GM18517 (cell line): Measurements from ENCODE around the gene ATP5PB.
A peak's percentile ranks its signal among the peaks of the same experiment; 100 is the strongest.

ENCODE experiments used
- ATAC-seq: cut with Tn5 transposase; IDR thresholded peaks from one replicate; pipeline ENCODE4 v1.9.1; 2021; ENCODE audit warnings: mild to moderate bottlenecking, moderate library complexity; ENCODE audit not compliant: unreplicated experiment

Gene ATP5PB

GRCh38 chr1:111474521-111474920, 25.3 kb downstream of the ATP5PB start:
- ATAC-seq: no peak

GRCh38 chr1:111475701-111476100, 26.4 kb downstream of the ATP5PB start:
- no peak for ATAC-seq

DNA sequence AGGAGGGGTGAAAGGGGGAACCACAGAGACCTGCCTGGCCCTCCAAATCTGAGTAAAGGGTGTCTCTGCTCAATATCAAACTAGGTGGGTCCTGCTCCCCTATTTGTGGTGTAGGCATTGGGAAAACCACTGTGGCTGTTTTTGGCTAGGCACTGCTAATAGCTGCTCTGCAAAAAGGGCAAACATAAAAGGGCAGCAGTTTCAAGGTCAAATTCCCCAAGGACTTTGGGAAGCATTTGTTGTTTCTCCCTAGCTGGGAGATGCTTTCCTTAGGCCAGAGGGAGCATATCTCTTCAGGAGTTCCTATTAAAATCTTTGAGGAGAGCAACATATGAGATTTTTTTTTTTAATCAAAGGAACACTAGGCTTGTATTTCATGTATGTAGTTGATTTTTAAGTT, 26.9 kb downstream of the ATP5PB start:
- no peak for ATAC-seq

DNA sequence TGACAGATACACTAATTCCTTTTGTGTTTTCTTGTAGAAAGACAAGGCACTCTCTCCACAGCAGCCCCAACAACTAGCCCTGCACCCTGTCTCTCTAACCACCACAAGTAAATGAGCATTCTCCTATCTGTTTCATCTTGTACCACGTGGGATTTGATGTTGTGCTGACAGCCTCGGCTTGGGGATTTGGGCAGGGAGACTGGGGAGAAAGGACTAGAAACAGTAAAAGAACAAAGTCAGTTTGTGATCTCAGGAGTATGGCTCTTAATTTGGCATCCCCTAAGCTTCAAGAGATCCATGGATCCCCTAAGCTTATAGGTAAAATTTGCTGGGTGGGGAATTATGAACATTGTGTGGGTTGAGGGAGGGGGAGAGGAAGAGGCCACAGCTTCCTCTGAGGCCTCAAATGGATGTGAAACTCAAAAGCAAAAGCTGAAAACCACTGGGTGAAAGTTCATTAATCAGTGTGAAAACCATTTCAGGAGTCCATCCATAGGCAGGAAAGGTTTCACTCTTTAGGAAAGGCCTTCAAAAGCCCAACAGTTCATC, 27.6 kb downstream of the ATP5PB start:
- peak; percentile 83 for ATAC-seq

GRCh38 chr1:111480674-111481073, 31.4 kb downstream of the ATP5PB start:
- no peak for ATAC-seq

GRCh38 chr1:111481387-111482221, 32.3 kb downstream of the ATP5PB start:
- ATAC-seq: no peak

DNA sequence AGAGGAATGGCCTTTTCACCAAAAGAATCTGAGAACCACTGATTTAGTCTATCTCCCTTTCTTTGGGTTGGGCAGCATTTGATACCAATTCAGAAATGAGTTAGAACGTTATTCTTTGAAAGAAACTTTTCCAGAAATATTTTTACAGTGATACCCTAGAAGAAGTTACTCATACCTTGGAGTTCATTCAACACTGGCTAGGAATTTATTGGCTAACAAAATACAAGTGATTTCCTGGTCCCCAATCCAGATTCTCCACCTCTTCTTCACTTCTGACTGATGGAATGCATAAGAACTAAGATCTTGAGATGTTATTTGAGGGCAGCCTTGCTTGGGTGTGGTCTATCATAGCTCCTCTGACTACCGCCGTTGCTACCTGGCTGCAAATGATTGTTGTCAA, 33.9 kb downstream of the ATP5PB start:
- ATAC-seq: no peak

- ATAC-seq: no peak
Measured at GRCh38 chr1:111483876-111484275, 34.6 kb downstream of the ATP5PB start.

DNA sequence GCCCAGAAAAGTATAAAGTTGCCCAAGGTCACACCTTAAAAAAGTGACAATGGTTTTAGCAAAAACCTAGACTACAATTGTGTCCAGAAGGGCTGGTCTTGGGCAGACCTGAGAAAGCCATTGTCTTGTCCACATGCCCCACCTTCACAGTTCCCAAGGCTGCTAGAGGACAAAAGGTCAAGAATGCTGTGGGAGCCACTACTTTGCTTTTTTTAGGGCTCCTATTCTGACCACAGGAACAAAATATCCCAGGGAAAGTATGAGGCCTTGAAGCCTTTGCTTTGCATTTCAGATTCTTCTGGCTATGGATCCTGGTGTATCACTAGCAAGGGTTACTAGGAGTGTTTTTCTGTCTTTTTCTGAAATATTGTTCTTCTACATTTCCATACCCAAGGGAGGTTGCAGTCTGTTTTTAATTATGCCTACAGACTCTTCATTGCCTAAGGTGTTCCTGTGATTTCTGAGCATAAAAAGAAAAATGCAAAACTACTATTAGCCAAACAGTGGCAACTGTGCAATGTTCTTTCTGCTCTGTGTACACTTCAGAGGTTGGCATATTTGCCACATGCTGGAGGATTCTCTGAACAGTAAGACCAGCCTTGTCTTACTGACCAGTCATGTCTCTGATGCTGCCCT, 35.2 kb downstream of the ATP5PB start:
- no peak for ATAC-seq

- no peak for ATAC-seq
Measured at GRCh38 chr1:111486431-111486830, 37.2 kb downstream of the ATP5PB start.

DNA sequence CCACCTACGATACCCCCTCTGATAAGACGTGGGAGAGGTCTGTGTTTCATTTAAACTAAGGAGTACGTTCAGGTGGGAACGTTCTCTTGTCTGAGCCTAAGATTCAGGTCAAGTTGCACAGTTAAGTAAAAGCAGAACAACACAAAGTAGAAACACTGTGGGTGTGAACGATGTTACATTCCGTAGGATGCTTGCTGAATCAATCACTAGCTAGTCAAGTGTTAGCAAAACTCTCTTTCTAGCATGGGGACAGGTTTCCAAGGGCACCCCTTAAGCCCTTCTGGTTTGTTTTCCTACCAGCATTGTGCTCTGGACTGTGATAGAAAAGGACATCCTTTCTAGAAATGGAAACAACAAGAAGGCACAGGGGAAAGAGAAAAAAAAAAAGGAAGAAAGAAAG, 37.9 kb downstream of the ATP5PB start:
- no peak for ATAC-seq

DNA sequence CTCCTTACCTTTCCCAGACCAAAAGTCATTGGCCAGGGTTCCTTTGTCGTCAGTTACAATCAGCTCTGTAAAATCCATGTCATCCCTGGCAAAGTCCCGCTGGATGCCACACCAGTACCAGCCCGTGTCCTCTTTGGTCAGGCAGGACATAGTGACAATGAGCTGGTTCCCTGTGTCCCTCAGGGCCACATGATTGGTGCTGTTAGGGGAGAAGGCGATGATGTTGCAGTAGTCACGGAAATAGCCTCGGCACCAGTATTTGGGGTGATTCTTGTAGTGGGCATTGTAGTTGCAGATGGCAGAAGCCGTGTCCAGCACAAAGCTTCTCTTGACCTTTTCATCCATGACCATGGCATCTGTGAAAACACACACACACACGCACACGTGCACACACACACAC, 39.4 kb downstream of the ATP5PB start:
- no peak for ATAC-seq

GRCh38 chr1:111489604-111490003, 40.3 kb downstream of the ATP5PB start:
- ATAC-seq: no peak

DNA sequence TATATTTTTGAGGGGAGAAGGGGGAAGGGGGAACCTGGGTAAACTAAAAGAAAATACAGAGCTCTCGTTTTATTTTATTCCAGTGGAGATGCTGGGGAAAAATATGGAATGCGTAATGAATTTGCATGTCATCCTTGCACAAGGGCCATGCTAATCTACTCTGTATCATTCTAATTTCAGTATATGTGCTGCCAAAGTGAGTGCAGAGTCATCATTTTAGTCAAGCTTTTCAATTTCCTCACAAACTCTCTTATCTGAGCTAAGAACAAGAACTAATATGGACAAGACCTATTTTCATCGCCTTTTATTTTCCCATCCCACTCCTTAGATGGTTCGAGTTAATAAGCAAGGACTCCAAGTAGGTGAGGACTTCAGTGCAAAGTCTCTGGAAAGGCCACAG, 41.0 kb downstream of the ATP5PB start:
- no peak for ATAC-seq

DNA sequence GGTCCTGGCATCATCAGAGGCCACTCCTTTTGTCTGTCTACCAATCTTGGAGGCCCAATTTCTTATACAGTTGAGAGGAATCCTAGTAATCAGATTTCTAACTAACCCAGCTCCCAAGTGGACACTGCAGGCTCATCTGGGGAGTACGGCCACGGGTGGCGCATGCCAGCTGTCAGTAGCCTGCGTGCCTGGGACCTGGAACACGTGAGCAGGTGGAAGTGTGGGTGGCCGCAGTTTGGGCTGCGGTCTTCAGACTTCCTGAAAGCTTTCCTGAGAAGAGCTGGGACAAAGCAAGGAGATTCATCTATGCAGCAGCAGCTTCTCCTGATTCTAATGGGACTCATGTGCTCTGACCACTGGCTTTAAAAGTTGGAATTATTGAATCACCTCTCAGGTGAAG, 41.8 kb downstream of the ATP5PB start:
- no peak for ATAC-seq

- no peak for ATAC-seq
Measured at GRCh38 chr1:111496398-111496797, 47.1 kb downstream of the ATP5PB start.

- ATAC-seq: no peak
Measured at GRCh38 chr1:111497592-111497991, 48.3 kb downstream of the ATP5PB start.

GRCh38 chr1:111499026-111499785, 49.9 kb downstream of the ATP5PB start:
- ATAC-seq: no peak

DNA sequence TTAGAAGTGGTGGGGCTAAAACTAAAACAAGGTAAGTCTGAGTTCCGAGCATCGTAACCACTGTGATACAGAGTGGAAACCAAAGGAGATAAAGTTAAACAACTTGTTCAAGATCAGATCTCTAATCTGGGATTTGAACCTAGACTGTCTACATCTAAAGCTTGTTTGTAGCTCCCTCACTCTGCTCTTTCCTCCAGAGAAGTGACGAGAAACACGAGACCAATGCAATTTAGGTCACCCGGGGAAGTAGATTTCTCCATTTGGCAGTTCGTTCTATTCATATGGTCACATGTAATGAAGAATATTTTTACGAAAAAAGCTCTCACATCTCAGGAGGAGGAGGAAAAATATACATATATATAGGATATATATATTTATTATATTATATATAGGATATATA, 52.4 kb downstream of the ATP5PB start:
- no peak for ATAC-seq

DNA sequence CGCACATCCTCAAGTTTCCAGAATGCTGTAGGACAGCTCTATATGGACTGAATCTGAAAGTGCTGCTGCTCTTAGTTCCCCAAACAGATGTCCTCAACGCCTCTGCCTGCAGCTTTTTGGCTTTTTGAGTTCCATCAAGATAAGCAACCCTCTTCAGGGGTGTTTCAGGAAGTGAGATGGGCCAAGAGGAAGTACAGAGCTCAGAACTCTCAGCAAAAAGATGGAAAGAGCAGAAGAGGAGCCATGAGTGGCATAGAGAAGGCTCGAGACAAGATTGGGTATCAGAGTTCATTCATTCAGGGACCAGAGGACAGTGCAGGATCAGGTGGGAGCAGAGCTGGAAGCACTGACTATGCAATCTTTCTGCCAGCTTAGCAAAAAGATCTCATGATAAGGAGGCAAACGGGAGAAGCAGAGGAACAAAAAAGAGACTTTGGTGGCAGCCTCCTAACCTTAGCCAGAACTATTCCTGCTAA, 54.4 kb downstream of the ATP5PB start, which contains the start of the genes ADORA3 and TMIGD3:
TSS of gene ADORA3 (minus strand) at position 49 of the 476 bp plus-strand sequence. CDS start 279 bp downstream, outside the sequence.
TSS of gene TMIGD3 (minus strand) at position 49 of the 476 bp plus-strand sequence. CDS start 279 bp downstream, outside the sequence.
- ATAC-seq: no peak

DNA sequence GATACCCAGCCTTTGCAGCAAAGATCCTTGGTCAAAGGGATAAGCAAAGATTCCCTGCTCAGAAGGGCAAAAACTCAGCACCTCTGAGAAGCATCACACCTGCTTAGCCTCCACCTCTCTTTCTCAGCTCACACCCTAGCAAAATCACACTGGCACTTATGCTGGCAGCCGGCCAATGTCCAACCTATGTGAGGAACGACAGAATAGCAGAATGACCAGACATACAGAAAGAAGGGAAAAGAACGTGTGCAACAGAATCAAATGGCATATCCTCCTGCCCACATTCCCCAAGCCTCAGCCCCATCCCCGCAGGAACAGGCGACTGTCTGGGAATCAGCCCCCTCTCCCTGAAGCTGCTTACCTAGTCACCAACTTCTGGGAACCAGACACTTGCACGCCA, 54.8 kb downstream of the ATP5PB start:
- no peak for ATAC-seq
